C4-2B (cell line): Measurements from ENCODE around the gene MCF2L.

Source experiments
- ZFX ChIP-seq: fragments of 450-650 bp; IDR thresholded peaks from 2 replicates; pipeline ENCODE4 v1.6.1; 2017
- TF ChIP-seq, protein P1 (sequence below): fragments of 450-650 bp; conservative IDR thresholded peaks from 2 replicates; pipeline ENCODE4 v1.5.1; 2017; ENCODE audit warnings: mild to moderate bottlenecking

DNA sequence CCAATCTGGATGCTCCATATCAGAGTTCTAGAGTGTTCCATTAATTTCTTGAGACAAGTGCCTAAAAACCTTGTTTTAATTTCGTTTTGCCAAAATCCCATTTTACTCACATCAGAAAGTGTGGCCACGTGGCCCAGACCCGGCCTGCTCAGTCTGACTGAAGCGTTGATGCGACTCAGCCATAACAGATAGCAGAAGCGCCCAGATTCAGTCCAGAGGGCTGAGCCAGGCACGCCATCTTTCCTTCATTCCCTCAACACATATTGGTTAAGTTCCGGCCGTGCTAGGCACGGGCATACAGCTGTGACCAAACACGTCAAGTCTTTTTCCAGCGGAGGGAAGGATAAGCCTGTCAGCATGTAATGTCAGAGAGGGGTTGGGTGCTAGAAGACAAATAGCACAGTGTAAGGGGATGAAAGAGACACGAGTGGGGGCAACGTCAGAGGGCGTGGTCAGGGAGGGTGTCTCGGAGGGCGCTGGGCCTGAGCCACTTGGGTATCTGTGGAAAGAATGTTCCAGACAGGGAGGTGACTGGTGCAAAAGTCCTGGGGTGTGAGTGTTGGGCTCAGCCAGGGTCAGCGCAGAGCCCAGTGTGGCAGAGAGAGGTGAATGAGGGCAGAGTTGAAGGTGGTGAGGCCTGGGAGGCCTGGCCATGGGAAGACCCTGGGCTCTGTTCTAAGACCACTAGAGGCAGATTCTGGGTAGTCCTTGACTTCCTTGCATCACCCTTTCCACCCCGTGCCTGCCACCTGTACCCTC lies 156.7 kb downstream of the MCF2L start:
- TF ChIP-seq, protein P1, sequence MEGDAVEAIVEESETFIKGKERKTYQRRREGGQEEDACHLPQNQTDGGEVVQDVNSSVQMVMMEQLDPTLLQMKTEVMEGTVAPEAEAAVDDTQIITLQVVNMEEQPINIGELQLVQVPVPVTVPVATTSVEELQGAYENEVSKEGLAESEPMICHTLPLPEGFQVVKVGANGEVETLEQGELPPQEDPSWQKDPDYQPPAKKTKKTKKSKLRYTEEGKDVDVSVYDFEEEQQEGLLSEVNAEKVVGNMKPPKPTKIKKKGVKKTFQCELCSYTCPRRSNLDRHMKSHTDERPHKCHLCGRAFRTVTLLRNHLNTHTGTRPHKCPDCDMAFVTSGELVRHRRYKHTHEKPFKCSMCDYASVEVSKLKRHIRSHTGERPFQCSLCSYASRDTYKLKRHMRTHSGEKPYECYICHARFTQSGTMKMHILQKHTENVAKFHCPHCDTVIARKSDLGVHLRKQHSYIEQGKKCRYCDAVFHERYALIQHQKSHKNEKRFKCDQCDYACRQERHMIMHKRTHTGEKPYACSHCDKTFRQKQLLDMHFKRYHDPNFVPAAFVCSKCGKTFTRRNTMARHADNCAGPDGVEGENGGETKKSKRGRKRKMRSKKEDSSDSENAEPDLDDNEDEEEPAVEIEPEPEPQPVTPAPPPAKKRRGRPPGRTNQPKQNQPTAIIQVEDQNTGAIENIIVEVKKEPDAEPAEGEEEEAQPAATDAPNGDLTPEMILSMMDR, result no peak
- no peak for TF ChIP-seq ZFX
